GM10248 (cell line): ENCODE results near the gene TMEM130.
A peak's percentile ranks its signal among the peaks of the same experiment; 100 is the strongest.
"Not testable (repeated sequence)": the region's sequence is repeated elsewhere in the genome, so short reads cannot be mapped to it uniquely, and the experiment has no call there.

Experiments used
- CTCF ChIA-PET: fragments of 300-600 bp; sonication (Branson Sonifier 250); formaldehyde crosslinking; extraction: SDS; loops from one replicate; lab custom pipeline; 2021; ENCODE audit warnings: antibody characterized with exemption; lab: Yijun Ruan, JAX
- POLR2A ChIA-PET: fragments of 350-650 bp; sonication (Branson Sonifier 250); formaldehyde crosslinking; extraction: SDS; loops from one replicate; lab custom pipeline; 2020; ENCODE audit warnings: antibody characterized with exemption; lab: Yijun Ruan, JAX
- DNase-seq: peaks from one replicate; pipeline ENCODE4 v3.0.0; 2012; ENCODE audit errors: extremely low spot score
- TF ChIP-seq, protein P1 (sequence below): IDR thresholded peaks from 2 replicates; pipeline ENCODE4 v1.5.1; 2012; ENCODE audit warnings: mild to moderate bottlenecking, low read depth; ENCODE audit errors: extremely low read depth, missing control alignments, control extremely low read depth

The TMEM130 gene

DNA sequence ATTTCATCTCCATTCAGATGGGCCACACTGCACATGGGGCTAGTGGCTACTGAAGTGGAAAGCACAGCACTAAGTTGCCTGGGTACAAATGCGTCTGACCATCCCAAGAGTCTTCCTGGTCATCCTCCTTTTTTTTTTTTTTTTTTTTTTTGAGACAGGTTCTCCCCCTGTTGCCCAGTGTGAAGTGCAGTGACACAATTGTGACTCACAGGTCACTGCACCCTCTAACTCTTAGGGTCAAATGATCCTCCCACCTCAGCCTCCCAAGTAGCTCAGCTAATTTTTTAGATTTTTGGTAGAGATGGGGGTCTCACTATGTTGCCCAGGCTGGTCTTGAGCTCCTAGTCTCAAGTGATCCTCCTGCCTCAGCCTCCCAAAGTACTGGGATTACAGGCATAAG is 5.1 kb upstream of the TMEM130 start:
- TF ChIP-seq, protein P1, sequence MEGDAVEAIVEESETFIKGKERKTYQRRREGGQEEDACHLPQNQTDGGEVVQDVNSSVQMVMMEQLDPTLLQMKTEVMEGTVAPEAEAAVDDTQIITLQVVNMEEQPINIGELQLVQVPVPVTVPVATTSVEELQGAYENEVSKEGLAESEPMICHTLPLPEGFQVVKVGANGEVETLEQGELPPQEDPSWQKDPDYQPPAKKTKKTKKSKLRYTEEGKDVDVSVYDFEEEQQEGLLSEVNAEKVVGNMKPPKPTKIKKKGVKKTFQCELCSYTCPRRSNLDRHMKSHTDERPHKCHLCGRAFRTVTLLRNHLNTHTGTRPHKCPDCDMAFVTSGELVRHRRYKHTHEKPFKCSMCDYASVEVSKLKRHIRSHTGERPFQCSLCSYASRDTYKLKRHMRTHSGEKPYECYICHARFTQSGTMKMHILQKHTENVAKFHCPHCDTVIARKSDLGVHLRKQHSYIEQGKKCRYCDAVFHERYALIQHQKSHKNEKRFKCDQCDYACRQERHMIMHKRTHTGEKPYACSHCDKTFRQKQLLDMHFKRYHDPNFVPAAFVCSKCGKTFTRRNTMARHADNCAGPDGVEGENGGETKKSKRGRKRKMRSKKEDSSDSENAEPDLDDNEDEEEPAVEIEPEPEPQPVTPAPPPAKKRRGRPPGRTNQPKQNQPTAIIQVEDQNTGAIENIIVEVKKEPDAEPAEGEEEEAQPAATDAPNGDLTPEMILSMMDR: no peak
- CTCF ChIA-PET: no interaction called here
- no peak for DNase-seq
- POLR2A ChIA-PET: interaction anchor here (0.5 kb wide), 1 partner anchor 50 kb away, joined by 3 read pairs; no protein-coding TSS in a partner anchor

DNA sequence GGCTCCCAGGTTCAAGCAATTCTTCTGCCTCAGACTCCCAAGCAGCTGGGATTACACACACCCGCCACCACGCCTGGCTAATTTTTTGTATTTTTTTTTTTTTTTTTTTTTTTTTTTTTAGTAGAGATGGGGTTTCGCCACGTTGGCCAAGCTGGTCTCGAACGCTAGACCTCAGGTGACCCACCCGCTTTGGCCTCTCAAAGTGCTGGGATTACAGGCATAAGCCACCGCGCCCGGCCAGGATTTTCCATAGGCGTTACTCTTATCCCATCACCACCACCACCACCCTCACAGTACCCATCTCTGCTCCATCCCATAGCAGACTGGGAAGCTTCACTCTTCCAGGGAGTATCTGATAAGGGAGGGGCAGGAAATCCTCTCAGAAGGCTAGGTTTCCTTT is 3.8 kb upstream of the TMEM130 start:
- CTCF ChIA-PET, POLR2A ChIA-PET, DNase-seq: not testable (repeated sequence)

DNA sequence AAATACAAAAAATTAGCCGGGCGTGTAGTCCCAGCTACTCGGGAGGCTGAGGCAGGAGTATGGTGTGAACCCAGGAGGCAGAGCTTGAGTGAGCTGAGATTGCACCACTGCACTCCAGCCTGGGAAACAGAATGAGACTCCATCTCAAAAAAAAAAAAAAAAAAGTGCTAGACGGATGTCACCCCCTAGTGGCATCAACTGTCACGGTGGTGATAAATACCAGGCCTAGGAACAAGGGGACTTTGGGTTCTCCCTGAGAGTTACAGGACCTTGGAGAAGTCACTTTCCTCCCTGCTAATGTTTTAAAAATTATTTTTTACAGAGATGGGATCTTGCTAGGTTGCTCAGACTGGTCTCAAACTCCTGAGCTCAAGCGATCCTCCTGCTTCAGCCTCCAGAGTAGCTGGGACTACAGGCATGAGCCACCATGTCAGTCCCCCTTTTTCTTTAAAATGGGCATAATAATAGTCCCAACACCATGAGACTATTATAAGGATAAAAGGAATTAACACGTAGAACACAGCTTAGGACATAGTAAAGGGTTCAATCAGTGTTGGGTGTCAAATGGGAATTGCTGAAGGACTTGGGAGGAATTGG is 2.6 kb upstream of the TMEM130 start:
- no peak for DNase-seq
- CTCF ChIA-PET: interaction anchor here (0.7 to 1.1 kb wide), 3 partner anchors 39 to 471 kb away, joined by 3 read pairs; partner anchors contain the start of gene BAIAP2L1
- TF ChIP-seq, protein P1: peak; percentile 24
- POLR2A ChIA-PET: no interaction called here

DNA sequence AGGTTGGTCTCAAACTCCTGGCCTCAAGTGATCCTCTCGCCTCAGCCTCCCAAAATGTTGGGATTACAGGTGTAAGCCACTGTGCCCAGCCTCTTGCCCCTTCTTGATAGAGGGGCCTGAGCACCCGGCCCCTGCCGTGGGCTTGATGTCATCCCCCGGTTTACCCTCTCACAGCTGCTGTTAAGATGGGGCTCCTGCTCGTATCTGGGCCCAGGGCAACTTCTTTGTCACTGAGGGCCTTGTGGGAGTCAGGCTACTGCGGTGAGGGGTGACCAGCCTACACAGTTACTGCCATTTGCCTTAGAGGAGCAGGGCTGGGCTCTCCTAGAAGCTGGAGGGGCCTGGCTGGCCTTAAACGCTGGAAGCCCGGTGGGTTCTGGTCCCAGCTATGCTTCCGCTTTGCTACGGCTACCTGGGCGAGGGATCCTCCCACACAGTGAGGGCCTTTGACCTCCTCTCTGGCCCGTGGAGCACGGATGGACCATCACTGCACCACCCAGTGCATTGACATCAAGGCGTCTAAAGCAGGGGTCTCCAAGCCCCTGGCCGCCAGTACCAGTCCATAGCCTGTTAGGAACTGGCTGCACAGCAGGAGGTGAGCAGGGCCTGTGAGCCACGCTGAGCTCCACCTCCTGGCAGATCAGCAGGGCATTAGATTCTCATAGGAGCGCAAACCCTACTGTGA is 1.1 kb upstream of the TMEM130 start:
- TF ChIP-seq, protein P1: no peak
- POLR2A ChIA-PET: no interaction called here
- CTCF ChIA-PET: interaction anchor here (1.0 to 1.6 kb wide), 2 partner anchors 9 to 30 kb away, joined by 3 to 9 read pairs; no protein-coding TSS in a partner anchor
- DNase-seq: peak; percentile 10

DNA sequence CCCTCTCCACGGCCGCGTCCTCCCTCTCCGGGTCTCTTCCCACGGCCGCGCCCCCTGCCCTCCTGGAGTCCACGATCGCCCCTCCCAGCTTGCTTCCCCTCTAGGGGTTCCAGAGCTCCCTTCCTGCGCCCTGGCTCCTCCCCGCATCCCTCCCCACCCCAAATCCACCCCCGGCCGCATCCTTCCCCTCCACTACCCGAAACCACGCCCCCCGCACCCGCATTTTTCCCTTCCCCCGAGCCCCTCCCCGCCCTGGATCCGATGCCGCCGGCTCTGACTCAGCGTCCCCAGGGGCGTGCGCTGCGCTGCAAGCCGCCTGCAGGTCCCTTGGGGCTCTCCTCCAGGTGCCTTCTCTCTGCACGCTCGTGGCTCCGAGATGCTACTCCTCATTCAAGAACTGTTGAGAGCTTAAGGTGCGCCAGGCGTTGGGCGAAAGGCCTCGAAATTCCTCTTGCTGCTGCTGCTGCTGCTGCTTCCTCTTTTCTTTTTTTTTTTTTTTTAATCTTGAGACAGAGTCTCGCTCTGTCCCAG is 372 bp upstream of the TMEM130 start:
- TF ChIP-seq, protein P1: no peak
- ChIA-PET CTCF (interaction anchor here (1.0 to 1.6 kb wide), 2 partner anchors 10 to 29 kb away, joined by 3 to 9 read pairs; no protein-coding TSS in a partner anchor), POLR2A (no interaction called here)
- peak; percentile 73 for DNase-seq

DNA sequence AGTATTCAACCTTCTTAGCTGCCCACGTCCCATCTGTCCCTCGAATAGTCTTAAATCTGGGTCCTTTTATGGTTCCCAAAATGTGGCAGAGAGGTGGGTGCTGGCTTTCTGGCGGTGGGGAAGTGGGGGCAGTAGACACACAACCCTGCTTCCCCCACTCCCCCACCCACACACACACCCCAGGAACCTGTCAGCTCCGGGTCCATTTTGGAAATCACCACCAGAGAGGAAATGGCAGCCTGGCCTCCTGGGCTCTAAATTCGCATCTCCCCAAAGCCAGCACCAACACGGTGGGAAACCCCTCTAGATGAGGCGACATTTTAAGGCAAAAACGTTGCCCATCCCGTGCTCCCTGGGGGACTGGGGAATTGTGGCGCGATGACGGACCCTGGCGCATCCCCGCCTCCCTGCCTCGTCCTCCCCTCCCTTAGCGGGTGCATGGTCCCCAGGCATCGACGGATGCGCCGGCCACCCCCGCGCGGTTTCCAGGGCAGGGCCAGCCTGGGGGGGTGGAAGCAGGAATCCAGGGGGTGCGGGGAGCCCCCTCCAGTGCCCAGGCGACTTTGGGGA is 702 bp downstream of the TMEM130 start:
- peak; percentile 17 for DNase-seq
- TF ChIP-seq, protein P1: no peak
- ChIA-PET POLR2A (no interaction called here), CTCF (interaction anchor here (3.8 kb wide), 1 partner anchor 9 kb away, joined by 13 read pairs; the partner anchor contains the start of gene TRRAP)
